ENCODE measurements around the gene MUC5AC.
"Not testable (repeated sequence)": the region's sequence is repeated elsewhere in the genome, so short reads cannot be mapped to it uniquely, and the experiment has no call there.

The MUC5AC gene

DNA sequence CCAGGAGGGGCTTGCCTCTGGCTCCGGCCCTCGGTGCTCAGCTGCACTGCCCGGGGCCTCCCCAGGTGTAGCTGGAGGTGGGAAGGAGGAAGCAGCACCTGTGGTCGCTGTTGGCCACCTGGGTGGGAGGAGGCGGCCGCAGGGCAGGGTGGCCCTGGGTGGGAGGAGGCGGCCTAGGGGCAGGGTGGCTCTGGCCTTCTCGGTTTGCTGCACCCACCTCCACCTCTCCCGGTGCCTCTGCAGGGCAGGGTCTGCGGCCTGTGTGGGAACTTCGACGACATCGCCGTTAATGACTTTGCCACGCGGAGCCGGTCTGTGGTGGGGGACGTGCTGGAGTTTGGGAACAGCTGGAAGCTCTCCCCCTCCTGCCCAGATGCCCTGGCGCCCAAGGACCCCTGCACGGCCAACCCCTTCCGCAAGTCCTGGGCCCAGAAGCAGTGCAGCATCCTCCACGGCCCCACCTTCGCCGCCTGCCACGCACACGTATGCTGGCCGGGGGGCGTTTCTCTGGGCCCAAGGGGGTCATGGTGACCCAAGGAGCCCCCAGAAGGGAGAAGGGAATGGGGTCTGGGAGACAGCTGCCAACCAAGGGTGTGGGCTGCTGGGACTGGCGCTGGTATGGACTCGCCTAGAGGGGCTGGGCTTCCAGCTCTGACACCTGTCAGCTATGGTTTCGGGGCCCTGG, 20.6 kb downstream of the MUC5AC start:
- DNase-seq = no peak

- no peak for DNase-seq
These were observed 21.2 kb downstream of the MUC5AC start for GRCh38 chr11:1178906-1179305.

- no peak for DNase-seq
These were observed 21.9 kb downstream of the MUC5AC start for GRCh38 chr11:1179641-1180040.

DNA sequence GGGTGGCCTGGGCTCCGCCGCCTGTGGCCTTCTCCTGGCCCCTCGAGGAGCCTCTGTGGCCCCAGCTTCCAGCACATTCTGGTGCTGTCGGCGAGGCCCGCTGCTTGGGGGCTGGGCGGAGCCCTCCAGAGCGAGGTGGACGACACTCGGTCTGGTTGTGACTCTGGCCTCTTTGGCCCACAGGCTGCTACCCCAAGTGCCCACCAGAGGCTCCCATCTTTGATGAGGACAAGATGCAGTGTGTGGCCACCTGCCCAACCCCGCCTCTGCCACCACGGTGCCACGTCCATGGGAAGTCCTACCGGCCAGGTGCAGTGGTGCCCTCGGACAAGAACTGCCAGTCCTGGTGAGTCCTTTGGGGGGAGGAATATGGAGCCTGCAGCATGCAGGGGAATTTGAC, 22.4 kb downstream of the MUC5AC start:
- no peak for DNase-seq

DNA sequence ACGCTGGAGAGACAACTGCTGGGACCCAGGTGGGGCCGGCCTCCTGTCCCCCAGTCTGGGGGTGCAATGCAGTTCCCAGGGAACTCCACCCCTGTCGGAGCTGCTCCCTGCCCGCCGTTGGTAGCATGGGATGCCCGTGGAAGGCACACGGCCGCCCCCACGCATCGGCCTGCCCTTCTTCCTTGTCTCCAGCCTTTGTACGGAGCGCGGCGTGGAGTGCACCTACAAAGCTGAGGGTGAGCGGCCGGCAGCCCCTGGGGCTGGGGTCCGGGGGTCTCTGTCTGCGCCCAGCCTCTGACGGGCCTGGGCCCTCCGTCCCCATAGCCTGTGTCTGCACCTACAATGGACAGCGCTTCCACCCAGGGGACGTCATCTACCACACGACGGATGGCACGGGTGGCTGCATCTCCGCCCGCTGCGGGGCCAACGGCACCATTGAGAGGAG, 23.2 kb downstream of the MUC5AC start:
- no peak for DNase-seq

DNA sequence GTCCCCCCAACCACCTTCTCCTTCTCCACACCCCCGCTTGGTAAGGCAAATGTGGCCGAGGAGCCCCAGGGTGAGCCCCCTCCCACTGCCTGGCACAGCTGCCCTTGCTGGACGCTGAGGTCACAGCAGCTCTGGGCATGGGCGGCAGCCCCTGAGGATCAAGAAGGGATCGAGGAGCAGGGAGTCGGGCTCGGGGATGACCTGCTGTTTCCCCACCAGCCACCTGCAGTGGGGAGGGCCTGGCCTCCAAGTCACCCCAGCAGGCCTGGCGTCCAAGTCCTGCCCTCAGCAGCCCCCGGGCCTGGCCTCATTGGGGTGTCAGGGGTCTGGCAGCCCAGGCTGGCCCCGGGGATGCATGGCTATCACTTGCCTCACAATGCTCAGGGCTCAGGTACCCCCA, 23.7 kb downstream of the MUC5AC start:
- DNase-seq = no peak

DNA sequence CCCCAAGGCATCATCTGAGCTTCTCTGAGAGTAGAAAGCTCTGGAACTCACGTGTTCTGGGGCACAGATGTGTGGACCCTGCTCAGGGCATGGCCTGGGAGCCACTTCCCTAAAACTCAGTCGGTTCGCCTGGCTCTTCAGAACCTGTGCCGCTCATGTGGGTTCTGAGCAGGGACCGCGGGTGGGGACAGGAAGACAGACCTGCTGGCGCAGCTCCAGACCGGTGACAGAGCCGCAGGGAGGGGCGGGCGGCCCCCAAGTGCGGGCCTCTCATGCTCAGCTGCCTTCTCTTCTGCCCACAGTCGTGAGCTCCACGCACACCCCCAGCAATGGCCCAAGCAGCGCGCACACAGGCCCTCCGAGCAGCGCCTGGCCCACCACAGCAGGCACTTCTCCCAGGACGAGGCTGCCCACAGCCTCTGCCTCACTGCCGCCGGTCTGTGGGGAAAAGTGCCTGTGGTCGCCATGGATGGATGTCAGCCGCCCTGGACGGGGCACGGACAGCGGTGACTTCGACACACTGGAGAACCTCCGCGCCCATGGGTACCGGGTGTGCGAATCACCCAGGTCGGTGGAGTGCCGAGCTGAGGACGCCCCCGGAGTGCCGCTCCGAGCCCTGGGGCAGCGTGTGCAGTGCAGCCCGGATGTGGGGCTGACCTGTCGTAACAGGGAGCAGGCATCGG, 24.2 kb downstream of the MUC5AC start:
- DNase-seq = no peak

GRCh38 chr11:1184139-1184538, 26.4 kb downstream of the MUC5AC start:
- DNase-seq = not testable (repeated sequence)

- not testable (repeated sequence) for DNase-seq
These were observed 30.8 kb downstream of the MUC5AC start for GRCh38 chr11:1188451-1189130.

DNA sequence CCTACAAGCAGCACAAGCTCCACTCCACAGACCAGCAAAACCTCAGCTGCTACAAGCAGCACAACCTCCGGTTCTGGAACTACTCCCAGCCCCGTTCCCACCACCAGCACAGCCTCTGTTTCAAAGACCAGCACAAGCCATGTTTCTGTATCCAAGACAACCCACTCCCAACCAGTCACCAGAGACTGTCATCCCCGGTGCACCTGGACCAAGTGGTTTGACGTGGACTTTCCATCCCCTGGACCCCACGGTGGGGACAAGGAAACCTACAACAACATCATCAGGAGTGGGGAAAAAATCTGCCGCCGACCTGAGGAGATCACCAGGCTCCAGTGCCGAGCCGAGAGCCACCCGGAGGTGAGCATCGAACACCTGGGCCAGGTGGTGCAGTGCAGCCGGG, 32.1 kb downstream of the MUC5AC start:
- not testable (repeated sequence) for DNase-seq

- not testable (repeated sequence) for DNase-seq
These were observed 34.2 kb downstream of the MUC5AC start for GRCh38 chr11:1191786-1192470.

DNA sequence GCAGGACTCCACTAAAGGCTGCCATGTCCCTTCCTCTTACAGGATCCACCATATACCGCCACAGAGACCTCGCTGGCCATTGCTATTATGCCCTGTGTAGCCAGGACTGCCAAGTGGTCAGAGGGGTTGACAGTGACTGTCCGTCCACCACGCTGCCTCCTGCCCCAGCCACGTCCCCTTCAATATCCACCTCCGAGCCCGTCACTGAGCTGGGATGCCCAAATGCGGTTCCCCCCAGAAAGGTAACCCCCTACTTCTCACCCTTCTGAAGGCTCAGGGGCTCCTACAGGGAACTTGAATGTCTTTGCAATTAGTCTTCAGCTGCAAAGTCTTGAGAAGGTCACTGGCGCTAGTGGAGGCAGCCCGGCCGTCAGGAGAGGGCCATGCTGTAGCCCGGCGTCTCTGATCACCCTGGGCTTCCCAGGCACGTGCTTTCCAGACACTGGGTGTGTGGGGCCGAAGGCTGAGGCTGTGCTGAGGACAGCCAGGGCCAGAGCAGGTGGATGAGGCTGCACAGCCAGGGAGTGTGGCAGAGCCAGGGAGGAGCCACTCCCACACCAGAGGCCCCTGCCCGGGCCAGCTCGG, 35.1 kb downstream of the MUC5AC start:
- no peak for DNase-seq

DNA sequence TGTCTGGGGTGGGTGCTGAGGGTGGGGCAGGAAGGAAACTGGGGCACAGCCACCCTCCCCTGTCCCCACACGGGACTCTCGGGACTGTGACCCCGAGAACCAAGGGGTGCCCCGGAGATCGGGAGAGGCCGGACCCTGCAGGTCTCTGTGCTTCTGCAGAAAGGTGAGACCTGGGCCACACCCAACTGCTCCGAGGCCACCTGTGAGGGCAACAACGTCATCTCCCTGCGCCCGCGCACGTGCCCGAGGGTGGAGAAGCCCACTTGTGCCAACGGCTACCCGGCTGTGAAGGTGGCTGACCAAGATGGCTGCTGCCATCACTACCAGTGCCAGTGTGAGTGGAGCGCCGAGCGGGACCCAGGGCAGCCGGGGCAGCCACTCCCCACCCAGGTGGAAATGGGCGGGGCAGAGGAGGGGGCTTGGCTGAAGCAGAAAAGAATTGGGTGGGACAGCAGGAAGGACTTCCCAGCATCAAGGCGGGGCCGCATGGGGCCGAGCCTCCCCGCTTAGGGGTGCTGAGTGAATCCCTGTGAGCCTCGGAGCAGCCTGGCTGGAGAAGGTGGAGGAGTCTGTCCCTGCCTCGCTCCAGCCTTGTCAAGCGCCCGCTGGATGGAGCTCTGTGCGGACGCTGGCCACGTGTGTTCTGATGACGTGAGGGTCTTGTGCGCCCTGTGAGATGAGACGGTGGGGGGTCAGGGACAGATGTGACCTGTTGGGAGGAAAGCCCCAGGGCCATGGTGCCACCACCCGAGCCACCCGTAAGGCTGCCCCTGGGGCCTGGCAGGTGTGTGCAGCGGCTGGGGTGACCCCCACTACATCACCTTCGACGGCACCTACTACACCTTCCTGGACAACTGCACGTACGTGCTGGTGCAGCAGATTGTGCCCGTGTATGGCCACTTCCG, 35.8 kb downstream of the MUC5AC start:
- DNase-seq = no peak

GRCh38 chr11:1194231-1194976, 36.7 kb downstream of the MUC5AC start:
- DNase-seq = no peak

DNA sequence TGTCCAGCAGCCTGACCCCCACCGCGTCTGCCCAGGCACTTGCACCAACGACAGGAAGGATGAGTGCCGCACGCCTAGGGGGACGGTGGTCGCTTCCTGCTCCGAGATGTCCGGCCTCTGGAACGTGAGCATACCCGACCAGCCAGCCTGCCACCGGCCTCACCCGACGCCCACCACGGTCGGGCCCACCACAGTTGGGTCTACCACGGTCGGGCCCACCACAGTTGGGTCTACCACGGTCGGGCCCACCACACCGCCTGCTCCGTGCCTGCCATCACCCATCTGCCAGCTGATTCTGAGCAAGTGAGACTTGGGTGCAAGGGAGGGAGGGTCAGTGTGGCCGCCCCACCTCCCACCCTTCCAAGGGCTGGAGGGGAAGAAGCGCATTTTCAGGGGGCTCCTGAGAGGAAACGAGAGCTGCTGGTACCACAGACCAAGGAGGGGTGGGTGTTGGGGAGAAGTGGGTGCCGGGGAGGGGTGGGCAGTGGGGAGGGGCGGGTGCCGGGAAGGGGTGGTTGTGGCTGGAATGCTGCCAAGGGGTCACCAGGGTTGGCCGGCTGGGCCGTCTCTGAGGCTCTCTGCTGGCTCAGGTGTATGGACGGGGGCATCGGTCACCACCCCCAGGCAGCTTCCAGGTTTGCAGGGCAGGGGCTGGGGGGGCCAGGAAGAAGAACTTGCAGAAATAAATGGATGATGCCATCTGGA, 37.4 kb downstream of the MUC5AC start:
- DNase-seq = no peak

- no peak for DNase-seq
These were observed 38.1 kb downstream of the MUC5AC start for GRCh38 chr11:1195682-1196515.

DNA sequence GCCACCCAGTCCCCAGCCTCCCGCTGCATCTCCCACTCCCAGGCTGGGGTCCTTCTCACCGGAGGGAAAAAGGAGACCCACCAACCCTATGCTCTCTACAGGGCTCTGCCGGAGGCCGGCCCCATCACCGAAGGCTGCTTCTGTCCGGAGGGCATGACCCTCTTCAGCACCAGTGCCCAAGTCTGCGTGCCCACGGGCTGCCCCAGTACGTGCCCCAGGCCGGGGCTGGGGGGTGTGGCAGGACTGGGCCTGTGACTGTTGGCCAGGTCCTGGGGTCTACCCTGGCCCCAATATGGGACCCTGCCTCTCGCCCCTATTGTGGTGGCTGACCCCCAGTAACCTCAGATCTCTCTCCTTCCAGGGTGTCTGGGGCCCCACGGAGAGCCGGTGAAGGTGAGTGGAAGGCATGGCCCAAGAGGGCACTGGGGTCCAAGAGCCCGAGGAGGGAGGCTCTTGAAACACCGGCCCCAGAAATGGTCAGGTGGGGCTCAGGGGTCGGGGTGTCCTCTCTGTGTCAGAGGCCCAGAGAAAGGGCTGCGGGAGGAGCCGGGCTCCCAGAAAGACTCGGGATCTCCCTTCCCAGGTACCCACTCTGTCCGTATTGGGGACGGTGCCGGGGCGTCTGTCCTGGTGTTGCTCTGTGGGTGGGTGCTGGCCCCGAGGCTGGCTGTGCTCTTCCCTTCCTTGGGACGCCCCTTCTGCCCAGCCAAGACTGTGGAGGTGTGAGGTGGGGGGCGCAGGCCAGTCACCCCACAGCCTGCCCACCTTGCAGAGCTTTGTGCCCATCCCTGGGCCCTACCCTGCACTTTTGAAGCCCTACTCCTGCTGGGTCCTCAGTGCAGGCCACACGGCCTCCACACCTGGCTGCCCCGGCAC, 39.0 kb downstream of the MUC5AC start:
- DNase-seq = no peak

DNA sequence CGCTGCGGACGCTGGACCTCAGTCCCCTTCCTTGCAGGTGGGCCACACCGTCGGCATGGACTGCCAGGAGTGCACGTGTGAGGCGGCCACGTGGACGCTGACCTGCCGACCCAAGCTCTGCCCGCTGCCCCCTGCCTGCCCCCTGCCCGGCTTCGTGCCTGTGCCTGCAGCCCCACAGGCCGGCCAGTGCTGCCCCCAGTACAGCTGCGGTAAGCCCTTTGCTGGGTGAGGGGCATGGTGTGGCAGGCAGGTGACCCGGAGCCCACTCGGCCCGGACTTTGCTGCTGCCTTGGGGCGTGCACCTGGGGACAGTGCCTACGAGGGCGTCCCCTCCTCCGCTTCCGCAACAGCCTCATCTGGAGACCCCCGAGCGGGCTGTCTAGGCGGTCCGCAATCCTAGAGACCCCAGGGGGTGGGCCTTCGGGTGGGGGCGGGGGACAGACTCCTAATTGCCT, 39.7 kb downstream of the MUC5AC start:
- no peak for DNase-seq

Data from NCI-H1105 treated with DMSO at 0.1 percent for 48 hours (cell line).